Stimulated activated CD8-positive, alpha-beta memory T cell treated with anti-CD3 and anti-CD28 coated beads, Interleukin-7, amount 100 ng/mL, for 24 hours (primary cell): ENCODE results near the gene IGSF10.

Source experiments
- DNase-seq: peaks from one replicate; pipeline ENCODE4 v3.0.0-alpha.2; 2020; ENCODE audit warnings: low read depth

The IGSF10 gene

GRCh38 chr3:151462991-151463390 lies 2.1 kb upstream of the IGSF10 start:
- DNase-seq: no peak

- DNase-seq: no peak
Observed at GRCh38 chr3:151462278-151462780, 1.5 kb upstream of the IGSF10 start.

- no peak for DNase-seq
Observed at GRCh38 chr3:151460228-151460627, 633 bp downstream of the IGSF10 start.

DNA sequence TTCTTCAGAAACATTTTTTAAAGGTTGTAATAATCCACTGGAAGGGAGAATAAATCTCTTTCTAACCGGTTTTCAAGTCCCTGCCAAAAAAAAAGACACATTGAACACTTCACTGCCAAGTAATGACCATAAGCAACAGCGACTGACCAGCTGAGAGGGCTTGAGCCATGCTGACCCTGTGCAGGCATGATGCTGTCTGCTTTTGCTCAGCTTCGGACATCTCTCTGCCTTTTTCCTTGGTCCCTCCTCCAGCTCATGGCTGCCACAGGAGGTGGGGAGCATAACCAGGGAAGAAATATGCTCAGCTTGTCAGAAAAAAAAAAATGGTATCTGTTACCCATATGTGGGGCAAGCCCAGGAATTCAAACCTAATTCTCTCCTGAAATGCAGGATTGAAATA lies 1.5 kb downstream of the IGSF10 start:
- DNase-seq: no peak

- DNase-seq: no peak
Observed at GRCh38 chr3:151456065-151456464, 4.8 kb downstream of the IGSF10 start.

- no peak for DNase-seq
Observed at GRCh38 chr3:151452841-151453240, 8.0 kb downstream of the IGSF10 start.

DNA sequence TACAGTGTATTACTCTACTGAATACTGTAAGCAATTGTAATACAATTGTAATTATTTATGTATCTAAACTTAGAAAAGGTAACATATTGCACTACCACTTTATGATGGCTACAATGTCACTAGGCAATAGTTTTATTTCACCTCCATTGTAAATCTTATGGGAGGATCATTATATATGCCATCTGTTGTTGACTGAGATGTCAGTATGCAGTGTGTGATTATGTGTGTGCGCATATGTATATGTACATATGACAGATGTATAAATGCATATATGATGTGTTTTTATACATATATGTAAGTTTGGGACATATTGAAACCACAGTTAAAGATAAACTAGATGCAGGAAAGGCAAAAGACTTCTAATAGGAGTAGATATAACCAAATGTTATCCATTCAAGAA lies 8.5 kb downstream of the IGSF10 start:
- DNase-seq: no peak

DNA sequence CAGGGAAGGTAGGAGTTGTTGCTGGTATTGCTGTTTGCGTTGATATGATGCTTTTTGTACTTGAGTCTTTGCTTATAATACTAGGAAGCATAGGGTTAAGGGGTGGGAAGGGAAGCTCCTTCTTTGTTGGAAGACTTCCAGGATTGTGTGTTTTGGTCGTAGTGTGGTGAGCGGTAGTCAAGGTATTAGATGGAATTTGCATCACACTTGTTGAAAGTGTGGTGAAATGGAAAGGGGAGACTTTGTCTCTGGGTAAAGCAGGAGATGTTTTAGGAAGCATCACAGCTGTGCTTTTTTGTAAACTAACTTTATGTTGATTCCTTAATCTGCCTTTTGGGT lies 14.9 kb downstream of the IGSF10 start:
- DNase-seq: no peak

DNA sequence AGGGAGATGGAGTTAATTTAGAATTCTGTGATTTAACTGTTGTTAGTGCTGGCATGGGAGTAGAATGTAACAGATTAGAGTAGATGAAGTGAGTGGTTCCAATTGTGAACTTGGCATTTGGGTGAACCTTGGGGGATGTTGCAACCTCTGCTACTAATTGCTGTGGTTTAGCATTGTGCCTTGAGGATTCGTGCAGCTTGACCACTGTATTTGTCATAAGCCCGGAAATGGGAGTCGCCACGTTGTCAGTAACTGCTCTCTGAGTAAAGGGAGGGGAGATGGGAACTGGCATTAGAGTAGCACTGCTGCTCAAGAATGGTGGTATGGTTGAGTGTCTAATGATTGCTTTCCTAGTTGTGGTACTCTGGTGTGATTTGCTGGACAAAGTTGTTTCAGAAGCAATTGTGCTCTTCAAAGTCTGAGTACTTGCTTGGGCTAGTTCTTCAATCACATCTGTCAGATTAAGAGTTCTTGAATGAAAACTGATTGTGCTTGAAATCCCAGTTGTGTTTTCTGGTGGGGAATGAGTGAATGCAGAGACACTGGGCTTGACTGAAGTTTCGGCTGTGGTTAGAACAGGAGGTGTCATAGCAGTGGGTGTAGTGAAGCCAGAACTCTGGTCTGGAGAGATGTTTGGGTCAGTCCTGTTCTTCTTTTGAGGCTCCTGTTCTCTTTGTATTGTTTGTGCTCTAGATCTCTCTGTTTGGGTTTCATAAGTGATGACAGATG lies 15.4 kb downstream of the IGSF10 start:
- no peak for DNase-seq

- DNase-seq: no peak
Observed at GRCh38 chr3:151443583-151443982, 17.3 kb downstream of the IGSF10 start.

DNA sequence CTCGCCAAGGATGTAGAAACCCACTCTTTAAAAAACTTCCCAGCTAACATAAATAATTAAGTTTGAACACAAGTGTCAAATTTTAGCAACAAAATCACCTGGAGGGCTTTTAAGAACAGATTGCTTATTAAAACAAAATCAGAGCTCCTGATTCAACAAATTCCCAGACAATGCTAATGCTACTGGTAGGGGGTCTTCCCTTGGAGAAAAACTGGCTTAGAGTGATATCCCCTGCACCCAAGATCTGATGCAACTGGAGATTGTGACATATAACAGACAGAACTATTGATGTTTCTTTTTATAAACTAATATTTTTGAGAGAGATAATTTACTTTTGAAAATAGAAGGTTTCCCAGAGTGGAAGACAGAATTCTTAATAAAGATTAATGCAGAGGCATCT lies 19.9 kb downstream of the IGSF10 start:
- no peak for DNase-seq

- no peak for DNase-seq
Observed at GRCh38 chr3:151439652-151440125, 21.2 kb downstream of the IGSF10 start.

- no peak for DNase-seq
Observed at GRCh38 chr3:151437906-151438305, 23.0 kb downstream of the IGSF10 start.

GRCh38 chr3:151436675-151437446 lies 24.0 kb downstream of the IGSF10 start:
- no peak for DNase-seq

DNA sequence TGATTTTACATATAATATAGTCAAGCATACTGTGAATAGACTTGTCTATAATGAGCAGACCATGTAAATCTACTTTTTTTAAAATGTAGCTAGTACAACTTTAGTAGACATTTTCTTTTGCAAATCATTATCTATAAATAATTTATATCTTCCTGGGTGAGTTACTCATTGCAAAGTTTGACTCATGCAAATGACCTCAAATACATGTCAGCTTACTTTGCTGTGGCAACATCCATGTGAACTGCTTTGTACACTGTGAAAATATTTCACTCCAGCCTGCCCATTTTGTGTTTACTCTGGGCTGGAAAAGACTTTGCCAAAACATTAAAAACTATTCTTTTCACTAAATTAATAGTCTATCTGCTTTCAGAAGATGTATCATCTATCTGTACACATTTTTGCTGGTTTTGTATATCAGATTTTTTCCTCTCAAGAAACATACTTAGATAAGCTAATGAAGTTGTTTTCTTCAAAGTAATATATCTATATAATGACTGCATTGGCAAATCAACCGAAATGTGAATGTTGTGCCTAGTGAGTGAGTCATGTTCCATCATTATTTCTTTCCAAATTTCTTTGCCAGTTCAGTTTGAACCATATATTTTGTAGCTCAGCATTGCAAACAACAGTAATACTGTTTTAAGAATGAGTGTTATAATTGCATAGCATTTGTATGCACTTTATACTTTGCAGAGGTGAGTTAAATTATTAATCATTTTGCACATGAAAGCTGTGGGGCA lies 26.5 kb downstream of the IGSF10 start:
- no peak for DNase-seq

DNA sequence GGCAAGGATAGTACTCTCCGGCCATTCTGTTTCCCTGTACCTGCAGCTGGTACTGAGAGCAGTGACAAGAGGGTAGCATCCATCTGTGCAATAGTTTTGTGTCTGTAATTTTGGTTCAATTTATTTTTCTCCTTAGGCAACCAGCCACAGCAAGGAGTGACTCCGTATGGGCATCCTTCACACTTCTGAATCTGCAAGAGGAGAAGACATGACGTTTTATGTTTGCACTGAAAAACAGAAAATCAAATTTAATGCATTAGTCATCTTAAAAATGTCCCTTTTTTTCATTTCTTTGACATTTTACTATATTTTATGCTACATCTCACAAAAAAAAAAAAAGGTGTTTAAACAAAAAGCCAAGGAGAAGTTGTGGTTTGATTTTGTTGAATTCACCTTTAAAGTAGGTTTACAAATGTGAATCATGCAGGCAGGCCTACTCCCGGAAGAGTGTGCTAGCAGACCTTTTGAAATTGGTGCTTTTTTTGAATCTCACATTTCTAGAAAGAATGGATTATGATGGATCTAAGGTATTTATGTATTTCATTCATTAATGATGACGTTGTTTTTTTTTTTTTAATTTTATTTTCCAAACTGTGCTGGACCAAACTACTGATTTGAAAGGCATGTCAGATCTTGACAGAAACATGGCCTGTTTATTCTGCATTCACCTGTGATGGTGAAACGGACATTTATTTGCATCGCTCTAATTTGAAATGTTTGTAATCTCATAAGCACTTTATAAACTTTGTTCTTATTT lies 28.1 kb downstream of the IGSF10 start:
- no peak for DNase-seq

DNA sequence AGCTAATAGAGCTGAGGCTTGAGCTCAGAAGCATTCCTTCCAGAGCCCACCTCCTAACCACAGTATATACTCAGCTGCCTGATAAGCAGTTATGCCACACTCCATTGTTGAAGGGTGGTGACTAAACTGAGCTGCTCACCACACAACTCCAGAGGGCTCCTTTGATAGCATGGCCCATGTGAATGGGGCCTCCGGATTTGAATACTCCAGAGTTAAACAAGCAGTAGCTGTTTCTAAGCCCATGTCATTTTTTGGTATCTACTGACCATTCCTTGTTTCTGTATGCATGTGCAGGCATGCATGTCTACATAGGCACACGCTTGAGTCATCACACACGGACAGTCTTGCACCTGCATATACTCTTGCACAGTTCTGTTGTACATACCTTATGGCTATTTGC lies 28.9 kb downstream of the IGSF10 start:
- no peak for DNase-seq

DNA sequence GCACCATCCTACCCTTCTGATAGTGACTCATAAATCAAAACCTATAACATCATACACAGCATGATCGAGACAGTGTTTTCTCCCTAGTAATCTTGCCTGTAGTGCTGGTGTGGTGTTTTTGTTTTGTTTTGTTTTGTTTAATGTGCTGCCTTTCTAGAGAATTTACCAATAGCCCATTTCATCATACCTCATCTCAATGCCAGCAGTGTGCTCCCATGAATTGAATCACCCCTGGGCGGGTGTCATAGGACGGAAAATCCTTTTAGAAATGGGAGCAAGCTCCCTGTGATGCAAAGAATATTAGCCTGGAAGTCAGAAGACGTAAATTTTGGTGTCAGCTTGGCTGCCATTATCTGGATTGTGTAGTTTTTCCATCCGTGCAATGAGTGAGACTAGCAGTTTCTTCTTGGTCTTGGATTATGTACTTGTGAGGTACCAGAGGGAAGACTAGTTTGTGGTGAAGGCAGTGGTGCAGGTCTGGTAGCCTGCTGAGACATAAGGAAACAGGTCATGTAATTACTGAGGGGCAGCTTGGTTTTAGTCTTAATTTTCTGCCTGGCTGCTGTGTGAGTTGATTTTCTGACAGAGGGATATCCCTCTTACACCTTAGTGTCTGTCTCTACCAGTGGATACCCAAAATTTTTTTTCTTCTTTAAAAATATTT lies 29.9 kb downstream of the IGSF10 start:
- DNase-seq: no peak

DNA sequence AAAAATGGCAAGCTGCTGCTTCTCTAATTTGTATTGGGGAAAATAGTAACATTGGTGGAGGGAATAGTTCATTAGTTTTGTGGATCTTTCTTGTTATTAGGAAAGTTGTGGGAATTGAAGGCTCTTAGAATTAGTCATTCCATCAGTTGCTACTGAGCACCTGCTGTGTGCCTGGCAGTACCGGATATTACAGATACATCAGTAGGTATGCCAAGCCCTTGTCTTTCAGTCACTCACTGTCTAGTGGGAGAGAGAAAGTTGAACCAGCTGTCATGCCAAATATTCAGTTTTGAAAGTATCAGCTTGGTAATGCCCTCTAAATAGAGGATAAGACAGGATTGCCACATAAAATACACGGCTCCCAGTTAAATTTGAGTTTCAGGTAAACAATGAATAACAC lies 32.5 kb downstream of the IGSF10 start:
- no peak for DNase-seq

- DNase-seq: no peak
Observed at GRCh38 chr3:151426341-151426657, 34.6 kb downstream of the IGSF10 start.

DNA sequence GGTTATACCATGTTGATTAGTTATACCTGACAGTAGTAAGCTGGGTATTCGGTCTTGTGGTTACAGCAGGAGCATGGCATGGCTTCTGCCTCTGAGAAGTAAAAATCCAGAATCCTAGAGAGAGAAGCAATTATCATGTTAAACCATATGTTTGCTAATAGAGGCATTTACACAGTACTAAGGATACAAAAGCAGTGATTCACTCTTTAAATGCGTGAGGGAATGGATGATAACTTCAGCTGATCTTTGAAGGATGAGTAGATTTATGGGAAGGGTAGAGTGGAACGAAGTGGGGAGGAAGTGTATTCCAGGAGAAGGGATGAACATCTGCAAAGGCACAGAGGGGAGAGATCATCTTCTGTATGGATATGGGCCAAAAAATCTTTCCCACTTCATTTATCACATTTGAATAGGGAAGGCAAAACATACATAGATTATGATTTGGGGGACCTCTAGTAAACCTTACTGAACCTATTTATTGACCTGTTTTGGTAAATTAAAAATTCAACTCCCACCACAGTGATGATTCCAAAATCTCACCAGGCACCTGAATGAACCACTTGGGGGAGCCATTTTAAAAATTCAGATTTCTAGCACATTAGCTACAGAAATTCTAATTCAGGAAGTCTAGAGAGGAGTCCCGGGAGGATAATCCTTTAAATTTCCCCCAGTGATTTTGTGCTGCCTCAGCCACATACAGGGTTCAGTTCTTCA lies 35.1 kb downstream of the IGSF10 start:
- no peak for DNase-seq
